Ovary (tissue), 3 donors: ENCODE measurements around the gene QSOX2.

Experiments used
- CTCF ChIP-seq, 3 donors: fragments of 450-650 bp in 2 of 3; fragments of 200-600 bp in 1 of 3; IDR thresholded peaks; one replicate each; pipeline versions ENCODE4 v1.5.1 to v1.8.0; 2016 to 2022; ENCODE audit warnings: antibody characterized with exemption in 3 of 3, mild to moderate bottlenecking in 1 of 3
- POLR2A ChIP-seq: fragments of 450-650 bp; IDR thresholded peaks from one replicate; pipeline ENCODE4 v1.6.1; 2017; ENCODE audit warnings: antibody characterized with exemption, mild to moderate bottlenecking, moderate library complexity
- donor health status: DM: no; HTN: no; CAD: no.

GRCh38 chr9:136251264-136252115 lies 5.9 kb upstream of the QSOX2 start:
- TF ChIP-seq CTCF (IDR thresholded peaks at IDR 0.05), result no peak
- TF ChIP-seq POLR2A, result no peak
